Measurements from ENCODE around the gene ILDR1.
"Not testable (repeated sequence)": the region's sequence is repeated elsewhere in the genome, so short reads cannot be mapped to it uniquely, and the experiment has no call there.

ILDR1 gene

DNA sequence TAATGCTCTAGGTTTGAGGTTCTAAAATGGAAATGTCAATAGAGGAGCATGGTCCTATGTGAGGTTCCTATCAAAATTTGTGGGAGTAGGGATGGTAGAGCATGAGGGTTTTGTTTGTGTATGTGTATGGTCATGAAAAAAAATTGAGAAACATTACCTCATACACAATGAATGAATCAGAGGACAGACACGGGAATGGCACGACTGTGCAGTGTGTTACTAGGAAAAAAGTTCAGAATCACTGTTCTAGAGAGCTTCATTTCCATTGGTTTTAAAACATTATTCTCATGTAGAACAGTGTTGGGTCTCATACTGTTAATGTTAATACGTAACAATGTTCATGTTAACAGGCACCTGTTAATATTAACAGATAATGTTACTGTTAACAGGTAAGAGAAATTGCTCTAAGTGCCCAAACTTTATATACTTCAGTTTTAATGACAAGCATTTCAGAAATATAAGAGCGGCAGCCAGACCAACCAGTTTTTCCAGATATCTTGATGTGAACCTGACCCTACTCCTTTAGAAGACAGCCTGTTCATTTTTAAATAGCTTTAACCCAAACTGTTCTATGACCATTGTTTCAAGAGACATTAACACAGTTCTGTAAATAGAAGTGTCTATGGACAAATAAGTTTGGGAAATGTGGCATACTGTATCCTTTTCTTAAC lies 79.8 kb downstream of the ILDR1 start:
- DNase-seq (ENCODE audit: low spot score), result peak; percentile 7

DNA sequence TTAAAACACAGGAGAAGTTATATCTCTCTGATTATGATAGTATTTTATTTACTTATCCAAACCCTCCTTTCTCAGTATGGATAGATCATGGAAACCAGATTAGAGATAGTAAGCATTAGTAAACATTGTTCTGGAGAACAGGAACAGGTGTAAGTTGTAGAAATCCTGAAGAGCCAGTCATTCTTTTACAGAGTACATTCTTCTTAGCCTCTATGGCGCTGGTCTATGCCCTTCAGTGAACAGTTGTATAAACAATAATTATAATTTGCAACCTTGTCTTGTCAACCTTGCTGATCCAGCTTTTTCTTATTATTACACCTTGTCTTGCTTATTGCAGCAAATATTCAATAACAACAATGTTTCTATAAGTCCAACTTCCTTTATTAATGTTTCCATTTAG lies 80.5 kb downstream of the ILDR1 start:
- DNase-seq (ENCODE audit: low spot score), result no peak

DNA sequence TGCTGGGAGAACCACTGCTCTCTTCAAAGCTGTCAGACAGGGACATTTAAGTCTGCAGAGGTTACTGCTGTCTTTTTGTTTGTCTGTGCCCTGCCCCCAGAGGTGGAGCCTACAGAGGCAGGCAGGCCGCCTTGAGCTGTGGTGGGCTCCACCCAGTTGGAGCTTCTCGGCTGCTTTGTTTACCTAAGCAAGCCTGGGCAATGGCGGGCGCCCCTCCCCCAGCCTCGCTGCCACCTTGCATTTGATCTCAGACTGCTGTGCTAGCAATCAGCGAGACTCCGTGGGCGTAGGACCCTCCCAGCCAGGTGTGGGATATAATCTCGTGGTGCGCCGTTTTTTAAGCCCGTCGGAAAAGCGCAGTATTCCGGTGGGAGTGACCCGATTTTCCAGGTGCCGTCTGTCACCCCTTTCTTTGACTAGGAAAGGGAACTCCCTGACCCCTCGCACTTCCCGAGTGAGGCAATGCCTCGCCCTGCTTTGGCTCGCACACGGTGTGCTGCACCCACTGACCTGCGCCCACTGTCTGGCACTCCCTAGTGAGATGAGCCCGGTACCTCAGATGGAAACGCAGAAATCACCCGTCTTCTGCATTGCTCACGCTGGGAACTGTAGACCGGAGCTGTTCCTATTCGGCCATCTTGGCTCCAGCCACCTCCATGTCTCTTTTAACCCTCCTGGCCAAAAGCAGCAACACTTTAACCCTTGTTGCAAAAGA lies 83.7 kb downstream of the ILDR1 start:
- DNase-seq (ENCODE audit: low spot score), result not testable (repeated sequence)

All from RKO (cell line).